Effector memory CD8-positive, alpha-beta T cell (primary cell): ENCODE results near the gene HOXC9.
A peak's percentile ranks its signal among the peaks of the same experiment; 100 is the strongest.

Experiments
- ATAC-seq: fragments of 150-1000 bp; cut with Tn5 transposase; replicated peaks from 2 replicates; pipeline ENCODE4 v1.10.0; 2021; ENCODE audit warnings: mild to moderate bottlenecking, moderate library complexity
- DNase-seq, 3 experiments: peaks; one replicate each; pipeline ENCODE4 v3.0.0; 2021
- H3K27ac Mint-ChIP-seq, 2 donors: one replicate each; pipeline ENCODE4 v1.8.0; 2022; ENCODE audit warnings: mild to moderate bottlenecking in 2 of 2, mixed read lengths in 2 of 2, moderate library complexity in 2 of 2
- H3K27me3 Mint-ChIP-seq, 2 donors: one replicate each; pipeline ENCODE4 v1.8.0; 2022; ENCODE audit warnings: mixed read lengths in 2 of 2
- H3K36me3 Mint-ChIP-seq: one replicate; pipeline ENCODE4 v1.8.0; 2022; ENCODE audit warnings: mild to moderate bottlenecking, moderate library complexity, mixed read lengths; ENCODE audit not compliant: insufficient read depth
- H3K4me1 Mint-ChIP-seq, 2 donors: one replicate each; pipeline ENCODE4 v1.8.0; 2022; ENCODE audit warnings: low read depth in 2 of 2, mixed read lengths in 2 of 2
- H3K4me3 Mint-ChIP-seq, 2 donors: one replicate each; pipeline ENCODE4 v1.8.0; 2022; ENCODE audit warnings: mild to moderate bottlenecking in 2 of 2, mixed read lengths in 2 of 2, moderate library complexity in 2 of 2
- H3K9me3 Mint-ChIP-seq, 2 donors: one replicate each; pipeline ENCODE4 v1.8.0; 2022; ENCODE audit warnings: mixed read lengths in 2 of 2

HOXC9 gene

DNA sequence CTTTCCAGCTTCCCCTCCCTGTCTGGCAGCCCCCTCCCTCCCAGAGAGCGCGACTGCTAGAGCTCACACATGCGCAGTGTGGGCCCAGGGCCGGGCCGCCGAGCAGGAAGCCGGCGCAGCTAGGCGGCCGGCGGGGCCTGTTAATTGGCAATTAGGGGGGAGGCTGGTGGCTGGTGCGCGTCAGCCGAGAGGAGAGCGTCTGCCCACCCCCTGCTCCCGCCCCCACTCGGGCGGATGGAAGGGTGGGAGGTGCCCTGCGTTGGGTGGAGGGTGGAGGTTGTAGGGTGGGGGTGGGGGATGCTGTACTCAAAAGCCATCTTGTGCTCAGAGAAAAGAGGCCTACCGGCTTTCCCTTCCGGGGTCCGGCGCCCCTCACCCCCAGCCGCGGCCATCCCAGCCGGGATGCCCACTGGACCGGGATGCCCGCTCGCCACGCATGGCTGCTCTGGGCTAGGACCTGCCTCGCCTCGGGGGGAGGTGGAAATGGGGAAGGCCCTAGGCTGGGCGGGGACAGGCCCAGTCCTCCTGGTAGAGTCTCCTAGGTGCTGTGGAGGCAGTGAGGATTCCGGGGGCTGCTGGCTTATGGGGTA, 18.0 kb downstream of the HOXC9 start:
- H3K4me3 Mint-ChIP-seq, result peak overlapping the region; percentile 87 to 88
- peaks cover 13 to 23% of the 10 kb centered on the region in 2 donors for H3K4me1 Mint-ChIP-seq
- H3K9me3 Mint-ChIP-seq, result no peaks in the 10 kb centered on the region
- peak overlapping the region; percentile 77 to 94 for H3K27ac Mint-ChIP-seq
- DNase-seq (peak; percentile 73 to 81 (median 73)), ATAC-seq (peak; percentile 89)
- H3K36me3 Mint-ChIP-seq, result peaks cover 19% of the 10 kb centered on the region
- peaks cover 30 to 59% of the 10 kb centered on the region in 2 donors for H3K27me3 Mint-ChIP-seq

DNA sequence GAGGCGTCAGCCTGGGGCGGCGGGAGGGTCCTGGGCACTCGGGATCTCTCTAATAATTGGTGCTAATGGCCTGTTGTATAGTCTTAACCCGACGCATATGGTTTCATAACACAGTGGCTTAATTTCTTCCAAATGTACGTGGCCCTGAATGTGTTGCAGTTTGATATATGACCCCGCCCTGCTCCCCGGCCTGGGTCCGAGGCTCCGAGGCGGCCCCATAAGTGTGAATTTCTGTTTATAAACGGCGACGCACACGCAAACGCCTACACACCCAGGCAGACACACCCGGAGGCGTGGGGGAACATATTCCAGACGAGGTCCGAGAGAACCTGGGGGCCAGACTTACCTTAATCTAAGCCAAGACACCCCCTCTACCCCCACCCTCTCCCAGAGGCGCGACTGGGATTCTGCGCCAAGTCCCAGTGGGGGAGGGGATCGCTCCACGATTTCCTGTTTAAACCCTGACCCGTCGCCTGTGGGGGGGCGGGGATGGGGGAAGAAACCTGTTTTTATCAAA, 18.6 kb downstream of the HOXC9 start:
- Mint-ChIP-seq H3K4me1 (peaks cover 13 to 23% of the 10 kb centered on the region in 2 donors), H3K27me3 (peaks cover 30 to 59% of the 10 kb centered on the region in 2 donors), H3K36me3 (peaks cover 14% of the 10 kb centered on the region), H3K9me3 (no peaks in the 10 kb centered on the region), H3K4me3 (peak overlapping the region; percentile 87 to 88), H3K27ac (peak overlapping the region; percentile 77 to 94)
- ATAC-seq (no peak), DNase-seq (no peak)

DNA sequence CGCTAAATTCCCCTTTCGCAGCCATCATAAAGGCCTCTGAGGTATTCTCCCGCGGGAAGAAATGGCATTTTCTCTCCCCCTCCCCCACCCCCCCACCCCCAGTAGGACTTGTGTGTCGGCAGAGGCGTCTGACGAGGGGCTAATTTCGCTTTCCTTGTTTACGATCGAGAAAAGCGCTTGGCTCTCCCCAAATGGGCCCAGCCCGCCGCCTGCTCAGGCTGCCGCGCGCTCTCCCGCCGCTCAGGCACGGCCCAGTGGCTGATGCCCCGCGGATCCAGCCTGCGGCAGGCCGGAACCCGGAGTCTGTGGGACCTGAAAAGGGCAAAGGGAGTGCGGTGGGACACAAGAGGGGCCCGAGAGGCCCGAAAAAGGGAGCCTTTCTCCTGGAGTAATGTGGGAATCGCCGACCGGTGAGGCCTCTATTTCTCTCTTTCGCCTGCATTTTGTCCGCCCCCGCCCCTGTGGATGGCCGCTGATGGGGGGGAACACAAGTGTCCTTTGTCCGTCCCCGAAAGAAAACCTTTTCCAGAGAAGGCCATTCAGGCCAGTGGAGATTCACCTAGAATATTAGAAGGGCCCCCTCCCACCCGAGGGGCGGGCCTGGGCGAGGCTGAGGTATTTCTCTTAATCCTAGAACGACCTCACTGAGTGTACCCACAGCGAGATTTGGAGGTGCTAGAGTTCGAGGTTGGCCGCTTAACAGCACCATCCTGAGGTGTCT, 19.3 kb downstream of the HOXC9 start:
- DNase-seq (no peak), ATAC-seq (no peak)
- Mint-ChIP-seq H3K27ac (no peak overlapping the region), H3K36me3 (peaks cover 7% of the 10 kb centered on the region), H3K4me3 (peak overlapping the region in 1 of 2 donors; percentile 2), H3K27me3 (peaks cover 36 to 59% of the 10 kb centered on the region in 2 donors), H3K4me1 (peaks cover 13 to 20% of the 10 kb centered on the region in 2 donors), H3K9me3 (no peaks in the 10 kb centered on the region)

DNA sequence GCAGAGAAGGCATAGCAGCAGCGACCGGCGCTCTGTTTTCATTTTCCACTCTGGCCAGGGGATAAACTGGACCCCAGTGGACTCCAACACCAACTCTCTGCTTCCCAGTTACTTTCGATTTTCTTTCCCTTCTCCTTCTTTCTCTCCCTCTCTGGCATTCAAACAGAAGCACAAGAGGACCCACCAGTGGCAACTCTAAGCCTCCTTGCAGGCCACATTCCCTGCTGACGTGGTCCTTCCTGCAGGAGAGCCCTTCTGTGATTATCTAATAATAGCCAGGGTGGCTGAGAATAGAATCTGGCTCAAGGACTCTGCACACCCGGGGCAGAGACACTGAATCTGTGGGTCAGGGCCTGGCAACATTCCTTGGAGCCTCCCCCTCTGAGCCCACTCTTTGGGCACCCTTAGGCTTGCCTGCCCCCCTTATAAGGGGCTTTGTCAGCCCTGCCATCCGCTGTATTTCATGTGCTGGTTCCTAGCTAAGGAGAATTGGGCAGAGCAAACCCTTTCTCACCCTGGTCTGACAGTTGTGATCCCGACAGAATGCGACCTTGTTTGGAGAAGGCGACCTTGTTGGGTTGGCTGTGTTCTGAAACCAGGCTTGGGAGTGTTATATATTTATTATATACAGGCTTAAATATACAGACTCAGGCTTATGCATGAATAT, 20.1 kb downstream of the HOXC9 start:
- H3K9me3 Mint-ChIP-seq, result no peaks in the 10 kb centered on the region
- no peak overlapping the region for H3K27ac Mint-ChIP-seq
- peaks cover 5% of the 10 kb centered on the region for H3K36me3 Mint-ChIP-seq
- peak overlapping the region in 1 of 2 donors; percentile 2 for H3K4me3 Mint-ChIP-seq
- DNase-seq (no peak), ATAC-seq (no peak)
- H3K27me3 Mint-ChIP-seq, result peaks cover 35 to 59% of the 10 kb centered on the region in 2 donors
- peaks cover 13 to 14% of the 10 kb centered on the region in 2 donors for H3K4me1 Mint-ChIP-seq

DNA sequence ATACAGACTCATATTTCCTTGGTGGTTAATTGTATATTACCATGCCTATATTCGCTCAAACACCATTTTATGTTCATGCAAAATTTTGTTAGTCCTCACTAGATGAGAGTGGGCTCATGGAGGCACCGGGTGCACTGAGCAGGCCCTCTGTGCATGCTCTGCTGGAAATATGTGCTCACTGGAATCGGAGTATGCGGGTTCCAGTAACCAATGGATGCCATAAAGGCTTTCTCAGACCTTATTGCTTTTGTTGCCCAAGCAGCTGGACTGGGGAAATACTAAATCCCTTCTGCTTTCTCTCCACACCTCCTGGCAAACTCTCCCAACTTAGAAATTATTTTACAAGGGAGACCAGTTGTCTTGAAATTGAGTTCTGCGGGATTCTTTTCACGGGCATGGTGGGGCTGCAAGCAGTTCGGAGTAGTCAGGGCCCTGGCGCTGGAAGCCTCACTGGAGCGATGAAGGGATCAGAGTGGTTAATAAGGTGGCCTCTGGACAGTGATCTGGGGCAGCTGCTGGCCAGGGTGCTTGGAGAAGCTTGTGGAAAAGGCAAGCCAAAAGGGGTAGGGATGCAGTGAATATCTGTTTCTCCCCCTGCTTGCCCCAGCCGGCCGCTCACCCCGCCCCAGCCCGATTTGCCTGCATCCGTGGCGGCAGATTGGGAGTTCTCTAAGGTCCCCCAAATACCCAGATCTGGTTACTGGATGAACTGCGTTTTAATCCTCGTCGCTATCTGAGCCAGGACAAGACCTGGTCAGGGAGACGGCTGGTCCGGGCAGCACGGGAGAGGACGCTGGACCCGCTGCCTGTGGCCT, 20.8 kb downstream of the HOXC9 start:
- H3K9me3 Mint-ChIP-seq, result no peaks in the 10 kb centered on the region
- no peak for ATAC-seq
- H3K4me1 Mint-ChIP-seq, result peaks cover 13 to 14% of the 10 kb centered on the region in 2 donors
- no peak overlapping the region for H3K4me3 Mint-ChIP-seq
- no peak overlapping the region for H3K27ac Mint-ChIP-seq
- H3K27me3 Mint-ChIP-seq, result peaks cover 36 to 60% of the 10 kb centered on the region in 2 donors
- peaks cover 5% of the 10 kb centered on the region for H3K36me3 Mint-ChIP-seq
- DNase-seq, result no peak

DNA sequence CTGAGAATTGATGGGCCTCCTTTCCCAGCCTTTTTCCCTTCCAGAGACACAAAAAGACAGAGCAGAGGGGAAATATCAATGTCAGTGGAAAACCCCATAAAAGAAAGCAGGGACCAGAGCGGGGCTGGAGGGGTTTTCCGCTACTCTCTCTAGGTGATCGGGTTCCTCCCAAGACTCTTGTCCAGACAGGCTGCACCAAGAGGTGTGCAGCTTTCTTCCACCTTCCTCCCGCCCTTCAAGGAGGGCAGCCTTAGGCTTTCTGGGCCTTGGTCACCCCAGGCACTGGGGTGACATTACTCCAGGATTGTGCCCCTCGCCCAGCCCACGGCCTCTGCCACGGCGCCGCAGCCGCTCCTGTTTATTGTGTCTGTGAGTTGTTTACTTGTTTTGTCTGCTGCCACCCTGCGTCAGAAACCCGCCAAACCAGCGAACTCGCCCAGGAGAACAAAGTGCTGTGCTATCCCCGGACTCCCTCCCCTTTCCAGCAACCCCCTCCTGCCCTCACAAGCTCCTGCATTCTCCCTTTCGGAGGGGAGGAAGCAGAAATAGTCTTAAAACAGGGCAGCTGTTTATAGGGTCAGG, 21.6 kb downstream of the HOXC9 start:
- ATAC-seq (no peak), DNase-seq (no peak)
- no peak overlapping the region for H3K4me3 Mint-ChIP-seq
- H3K4me1 Mint-ChIP-seq, result peaks cover 13 to 14% of the 10 kb centered on the region in 2 donors
- no peak overlapping the region for H3K27ac Mint-ChIP-seq
- H3K9me3 Mint-ChIP-seq, result no peaks in the 10 kb centered on the region
- peaks cover 43 to 68% of the 10 kb centered on the region in 2 donors for H3K27me3 Mint-ChIP-seq
- peaks cover 5% of the 10 kb centered on the region for H3K36me3 Mint-ChIP-seq

DNA sequence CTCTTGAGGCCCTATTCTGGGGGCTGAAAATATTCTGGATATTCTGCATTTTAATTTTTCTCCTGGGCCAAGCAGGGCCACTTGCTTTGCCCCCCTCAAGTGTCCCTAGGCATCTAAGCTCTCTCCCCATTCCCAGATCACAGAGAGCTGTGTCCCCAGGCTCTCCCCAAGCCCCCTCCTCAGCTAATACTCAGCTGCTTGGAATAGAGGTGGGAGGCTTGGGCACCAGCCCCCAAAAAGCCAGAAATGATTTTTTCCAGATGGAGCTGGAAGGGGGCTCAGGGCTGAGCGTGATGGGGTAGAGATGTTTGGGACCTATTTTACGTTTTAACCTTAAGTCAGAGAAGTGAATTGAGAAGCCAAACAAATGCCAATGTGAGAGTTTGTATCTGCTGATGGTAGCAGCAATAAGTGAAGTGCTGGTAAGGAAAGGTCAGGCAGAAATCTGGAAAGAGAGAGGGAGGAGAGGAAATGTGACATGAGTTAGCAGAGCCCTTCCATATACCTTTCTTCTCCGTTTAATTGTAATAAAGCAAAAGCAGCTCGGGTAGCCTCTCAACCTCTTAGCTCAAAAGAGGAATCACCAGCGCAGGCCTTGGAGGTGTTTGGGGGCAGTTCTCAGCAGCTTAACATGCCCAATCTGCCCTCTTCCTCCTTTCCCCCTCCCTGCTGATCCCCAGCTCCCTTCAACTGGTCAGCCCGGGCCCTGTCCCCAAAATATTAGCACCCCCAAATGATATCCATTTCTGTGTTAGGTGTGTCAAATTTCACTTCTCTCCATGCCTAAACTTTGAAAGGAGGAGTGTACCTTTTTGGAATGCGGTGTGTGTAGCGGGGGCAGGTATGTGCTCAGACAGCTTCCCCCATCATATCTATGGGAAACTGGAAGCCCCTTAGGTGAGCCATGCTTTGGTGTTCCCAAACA, 23.3 kb downstream of the HOXC9 start:
- Mint-ChIP-seq H3K4me1 (peaks cover 3 to 10% of the 10 kb centered on the region in 2 donors), H3K36me3 (peaks cover 5% of the 10 kb centered on the region), H3K27me3 (peaks cover 59 to 76% of the 10 kb centered on the region in 2 donors), H3K9me3 (no peaks in the 10 kb centered on the region), H3K4me3 (no peak overlapping the region), H3K27ac (no peak overlapping the region)
- ATAC-seq (no peak), DNase-seq (no peak)

DNA sequence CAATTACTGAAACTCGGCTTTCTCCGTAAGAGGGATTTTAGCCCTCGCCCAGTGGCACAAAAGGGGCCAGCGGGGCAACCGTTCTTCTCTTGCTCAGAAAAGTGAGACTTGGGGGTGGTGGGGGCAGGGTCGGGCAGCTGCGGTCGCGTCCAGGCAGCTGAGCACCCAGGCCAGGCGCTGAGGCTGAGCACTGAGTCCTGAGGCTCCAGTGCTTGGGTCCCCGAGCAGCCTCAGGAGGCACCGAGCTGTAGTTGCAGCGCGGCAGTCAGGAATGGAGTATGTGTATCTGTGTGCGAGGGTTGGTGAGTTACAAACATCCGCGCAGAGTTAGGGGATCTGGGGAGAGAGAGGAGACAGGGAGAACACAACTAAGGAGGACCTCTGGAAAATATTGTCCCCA, 24.2 kb downstream of the HOXC9 start:
- no peak for DNase-seq
- ATAC-seq, result no peak
- Mint-ChIP-seq H3K4me3 (no peak overlapping the region), H3K4me1 (peaks cover 0 to 13% of the 10 kb centered on the region in 2 donors), H3K27me3 (peaks cover 65 to 85% of the 10 kb centered on the region in 2 donors), H3K27ac (no peak overlapping the region), H3K36me3 (peaks cover 3% of the 10 kb centered on the region), H3K9me3 (no peaks in the 10 kb centered on the region)

DNA sequence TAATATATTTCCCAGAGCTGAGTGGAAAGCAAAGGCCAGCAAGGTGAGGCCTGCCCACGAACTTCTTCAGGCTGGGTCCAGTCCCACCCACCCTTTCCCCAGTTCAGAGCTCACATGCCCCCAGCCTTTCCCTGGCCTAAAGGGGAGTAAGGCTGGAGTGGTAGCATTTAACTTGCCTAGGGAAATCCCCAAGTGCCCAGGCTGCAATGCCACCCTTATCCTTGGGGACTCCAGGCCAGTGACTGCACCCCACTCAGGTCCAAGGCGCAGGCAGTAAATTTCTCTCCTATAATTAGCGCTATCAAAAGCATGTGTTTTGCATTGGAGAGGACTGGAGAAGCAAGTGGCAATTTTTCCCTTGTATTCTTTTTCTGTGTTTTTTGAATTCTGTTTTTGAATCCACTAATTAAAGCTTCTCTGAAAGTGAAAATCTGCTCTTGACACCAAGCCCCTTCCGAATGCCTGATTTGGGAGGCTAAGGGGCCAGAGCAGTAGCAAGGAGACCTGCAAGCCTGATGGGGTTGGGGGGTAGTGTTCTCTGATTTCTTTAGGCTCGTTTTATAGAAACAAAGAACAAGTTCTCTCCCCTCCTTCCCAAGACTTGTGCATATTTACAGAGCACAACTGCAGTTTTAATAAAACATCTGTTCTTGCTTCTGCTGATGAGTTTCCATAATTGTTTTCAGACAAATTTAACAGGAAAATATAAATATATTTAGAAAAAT, 24.8 kb downstream of the HOXC9 start:
- Mint-ChIP-seq H3K9me3 (no peaks in the 10 kb centered on the region), H3K4me3 (no peak overlapping the region), H3K27me3 (peaks cover 70 to 91% of the 10 kb centered on the region in 2 donors), H3K27ac (no peak overlapping the region), H3K36me3 (no peaks in the 10 kb centered on the region), H3K4me1 (peaks cover 0 to 17% of the 10 kb centered on the region in 2 donors)
- DNase-seq (no peak), ATAC-seq (no peak)

DNA sequence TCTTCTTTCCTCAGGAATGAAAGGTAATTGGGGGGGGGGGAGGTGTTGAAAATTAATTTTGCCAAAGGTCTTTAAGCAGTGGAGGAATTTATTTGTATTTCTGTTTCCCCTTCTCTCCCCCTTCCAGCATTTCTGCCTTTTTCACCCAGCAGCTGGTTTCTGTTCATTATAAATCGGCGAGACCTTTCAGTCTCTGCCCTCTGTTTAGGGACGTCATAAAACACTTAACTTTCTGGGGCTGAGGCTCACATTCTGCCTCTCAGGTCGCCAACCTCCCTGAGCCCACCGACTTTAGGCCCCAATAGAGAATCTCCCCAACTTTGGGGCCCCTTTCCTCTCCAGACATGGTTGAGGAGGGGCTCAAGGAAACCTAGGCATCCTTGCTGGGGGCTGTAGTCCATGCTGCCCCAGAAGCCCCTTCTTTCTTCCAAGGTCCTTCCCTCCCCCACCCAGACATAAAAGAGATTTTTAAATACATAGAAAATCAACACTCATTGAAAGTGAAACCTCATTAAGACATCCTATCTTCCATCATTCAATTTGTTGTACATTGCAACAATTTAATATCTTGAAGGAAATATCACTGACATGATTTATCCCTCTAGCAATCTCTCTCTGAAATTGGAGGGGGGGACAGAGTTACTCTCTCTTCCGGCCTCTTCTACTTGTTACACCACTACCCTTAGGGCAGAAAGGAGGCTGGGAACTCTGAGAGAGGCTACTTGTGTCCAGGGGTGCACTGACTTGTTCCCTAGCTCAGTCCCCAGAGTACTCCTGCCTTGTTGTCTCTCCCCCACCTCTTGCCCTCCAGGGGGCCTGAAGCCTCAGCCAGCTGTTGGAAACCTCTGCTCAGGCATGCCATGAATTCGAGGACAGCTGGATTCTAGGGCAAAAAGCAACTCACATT, 25.8 kb downstream of the HOXC9 start:
- peaks cover 0 to 19% of the 10 kb centered on the region in 2 donors for H3K4me1 Mint-ChIP-seq
- peaks cover 80 to 100% of the 10 kb centered on the region in 2 donors for H3K27me3 Mint-ChIP-seq
- peaks cover under 1% of the 10 kb centered on the region for H3K36me3 Mint-ChIP-seq
- H3K4me3 Mint-ChIP-seq, result no peak overlapping the region
- no peak for ATAC-seq
- DNase-seq, result no peak
- no peak overlapping the region for H3K27ac Mint-ChIP-seq
- no peaks in the 10 kb centered on the region for H3K9me3 Mint-ChIP-seq
